ENCODE data around the gene SEMA4F. TPM values are rescaled to one million over a fixed set of nuclear protein-coding genes. Genes with fewer than 3 reads are reported as not detected.

SEMA4F gene
- total RNA-seq, 4 donors from 2014 or later = 1.3 to 14.5 (median 4.8) TPM

- H3K9me3 ChIP-seq = no peaks in the 10 kb centered on the region
- no peaks in the 10 kb centered on the region for H3K4me1 ChIP-seq
- H3K27ac ChIP-seq = no peak overlapping the region
- H3K27me3 ChIP-seq = no peaks in the 10 kb centered on the region
- H3K4me3 ChIP-seq = no peak overlapping the region
- no peaks in the 10 kb centered on the region for H3K36me3 ChIP-seq
- no peak for TF ChIP-seq POLR2A (IDR thresholded peaks at IDR 0.05)
- TF ChIP-seq, protein P1, sequence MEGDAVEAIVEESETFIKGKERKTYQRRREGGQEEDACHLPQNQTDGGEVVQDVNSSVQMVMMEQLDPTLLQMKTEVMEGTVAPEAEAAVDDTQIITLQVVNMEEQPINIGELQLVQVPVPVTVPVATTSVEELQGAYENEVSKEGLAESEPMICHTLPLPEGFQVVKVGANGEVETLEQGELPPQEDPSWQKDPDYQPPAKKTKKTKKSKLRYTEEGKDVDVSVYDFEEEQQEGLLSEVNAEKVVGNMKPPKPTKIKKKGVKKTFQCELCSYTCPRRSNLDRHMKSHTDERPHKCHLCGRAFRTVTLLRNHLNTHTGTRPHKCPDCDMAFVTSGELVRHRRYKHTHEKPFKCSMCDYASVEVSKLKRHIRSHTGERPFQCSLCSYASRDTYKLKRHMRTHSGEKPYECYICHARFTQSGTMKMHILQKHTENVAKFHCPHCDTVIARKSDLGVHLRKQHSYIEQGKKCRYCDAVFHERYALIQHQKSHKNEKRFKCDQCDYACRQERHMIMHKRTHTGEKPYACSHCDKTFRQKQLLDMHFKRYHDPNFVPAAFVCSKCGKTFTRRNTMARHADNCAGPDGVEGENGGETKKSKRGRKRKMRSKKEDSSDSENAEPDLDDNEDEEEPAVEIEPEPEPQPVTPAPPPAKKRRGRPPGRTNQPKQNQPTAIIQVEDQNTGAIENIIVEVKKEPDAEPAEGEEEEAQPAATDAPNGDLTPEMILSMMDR (IDR thresholded peaks at IDR 0.05) = no peak
- intact Hi-C loops (cut with DNase I; ENCODE audit: low total_unique reads) = no loop called here
- DNase-seq = no peak
These were observed 54.8 kb downstream of the SEMA4F start for GRCh38 chr2:74708883-74709282.

DNA sequence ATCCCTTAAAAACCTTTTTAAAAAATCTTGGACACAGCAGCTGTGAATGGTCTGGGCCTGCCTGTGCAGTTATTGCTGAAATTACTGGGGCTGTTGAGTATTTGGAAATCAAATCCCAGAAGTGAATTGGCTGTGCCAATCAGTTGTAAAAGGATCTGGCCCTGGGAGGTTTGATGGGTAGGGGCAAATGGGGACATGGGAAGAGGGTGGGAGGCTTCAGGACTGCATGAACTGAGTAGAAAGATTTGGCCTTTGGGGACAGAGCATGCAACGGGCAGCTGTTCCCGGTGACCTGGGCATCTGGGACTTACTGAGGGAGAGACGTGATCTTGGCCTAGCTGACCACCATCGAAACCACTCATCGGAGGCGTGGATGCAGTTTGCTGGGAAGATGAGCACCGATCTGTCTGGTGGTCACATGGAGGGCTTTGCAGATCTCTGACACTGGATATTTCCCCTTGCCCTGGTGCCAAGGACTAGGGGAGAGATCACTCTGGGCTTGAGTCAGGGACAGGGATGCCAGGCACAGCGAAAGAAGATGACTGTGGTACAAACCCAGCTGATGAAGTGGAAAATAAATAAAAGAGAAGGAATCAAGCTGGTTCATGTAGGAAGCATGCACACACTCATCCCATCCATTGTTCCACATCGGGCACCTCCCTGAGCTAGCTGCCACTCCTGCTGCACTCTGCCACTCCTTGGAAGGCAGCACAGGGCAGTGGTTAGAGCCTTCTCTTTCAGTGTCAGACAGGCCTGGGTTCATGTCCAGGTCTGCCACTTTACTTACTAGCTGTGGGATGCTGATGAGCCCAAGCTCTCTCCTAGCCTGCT lies 58.4 kb downstream of the SEMA4F start:
- Histone ChIP-seq H3K4me1 (peaks cover 0 to 4% of the 10 kb centered on the region in 2 donors), H3K4me3 (no peak overlapping the region), H3K27ac (no peak overlapping the region), H3K36me3 (no peaks in the 10 kb centered on the region), H3K27me3 (no peaks in the 10 kb centered on the region), H3K9me3 (no peaks in the 10 kb centered on the region)
- TF ChIP-seq, protein P1 (IDR thresholded peaks at IDR 0.05) = no peak
- TF ChIP-seq POLR2A (IDR thresholded peaks at IDR 0.05) = no peak
- intact Hi-C loops (cut with DNase I; ENCODE audit: low total_unique reads) = no loop called here
- DNase-seq = no peak

- intact Hi-C loops (cut with DNase I; ENCODE audit: low total_unique reads) = loop anchor here (5.0 kb wide), 1 partner anchor 163 kb away; no protein-coding TSS in a partner anchor
- H3K4me3 ChIP-seq = no peak overlapping the region
- no peaks in the 10 kb centered on the region for H3K27me3 ChIP-seq
- no peak for TF ChIP-seq POLR2A (IDR thresholded peaks at IDR 0.05)
- TF ChIP-seq, protein P1 (IDR thresholded peaks at IDR 0.05) = no peak
- no peak for DNase-seq
- no peak overlapping the region for H3K27ac ChIP-seq
- H3K9me3 ChIP-seq = no peaks in the 10 kb centered on the region
- no peaks in the 10 kb centered on the region for H3K36me3 ChIP-seq
- H3K4me1 ChIP-seq = peaks cover 0 to 4% of the 10 kb centered on the region in 2 donors
These were observed 60.6 kb downstream of the SEMA4F start for GRCh38 chr2:74714691-74715080.

DNA sequence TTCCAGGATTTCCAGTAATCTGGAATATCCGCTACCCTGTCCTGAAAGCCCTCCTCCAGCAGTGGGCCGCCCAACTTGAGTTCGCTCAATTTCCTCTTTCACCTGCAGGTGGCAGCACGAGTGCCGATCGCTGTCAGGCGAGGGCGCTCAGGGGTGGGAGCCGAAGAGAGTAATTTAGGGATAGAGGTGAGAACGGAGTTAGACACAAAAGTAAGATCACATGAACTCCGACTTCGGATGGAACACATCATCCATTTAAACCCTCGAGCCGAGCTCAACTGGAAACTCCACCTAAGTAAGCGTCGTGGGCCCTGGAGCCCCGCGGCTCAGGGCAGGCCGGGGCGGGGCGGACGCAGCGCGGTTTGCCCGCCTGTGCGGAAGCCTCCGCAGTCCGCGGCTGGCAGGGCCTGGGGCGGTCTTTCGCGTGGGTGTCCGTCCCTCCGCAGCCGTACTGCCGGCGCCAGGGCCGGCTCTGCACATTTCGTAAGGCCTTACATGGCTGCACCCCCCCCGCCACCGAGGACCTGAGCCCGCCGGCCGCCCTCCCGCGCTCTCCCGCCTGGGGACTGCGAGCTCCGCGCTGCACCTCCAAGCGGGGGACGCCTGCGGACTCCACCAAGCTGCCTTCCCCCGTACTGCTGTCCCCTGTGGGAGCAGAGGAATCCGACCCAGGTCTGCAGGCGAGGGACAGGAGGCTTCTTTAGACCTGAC lies 61.2 kb downstream of the SEMA4F start:
- H3K27me3 ChIP-seq = no peaks in the 10 kb centered on the region
- no peaks in the 10 kb centered on the region for H3K36me3 ChIP-seq
- no peaks in the 10 kb centered on the region for H3K9me3 ChIP-seq
- DNase-seq = peak; percentile 71 to 82
- peak overlapping the region; percentile 43 to 52 for H3K27ac ChIP-seq
- H3K4me3 ChIP-seq = peak overlapping the region; percentile 7 to 55
- TF ChIP-seq, protein P1 (IDR thresholded peaks at IDR 0.05) = peak; percentile 74 to 86 (median 82)
- TF ChIP-seq POLR2A (IDR thresholded peaks at IDR 0.05) = no peak
- peaks cover 0 to 4% of the 10 kb centered on the region in 2 donors for H3K4me1 ChIP-seq
- intact Hi-C loops (cut with DNase I; ENCODE audit: low total_unique reads) = loop anchor here (5.0 kb wide), 1 partner anchor 162 kb away; no protein-coding TSS in a partner anchor

GRCh38 chr2:74715880-74716279 lies 61.8 kb downstream of the SEMA4F start:
- Histone ChIP-seq H3K9me3 (no peaks in the 10 kb centered on the region), H3K4me3 (peak overlapping the region; percentile 7 to 55), H3K27ac (no peak overlapping the region), H3K27me3 (no peaks in the 10 kb centered on the region), H3K4me1 (peaks cover 0 to 4% of the 10 kb centered on the region in 2 donors), H3K36me3 (no peaks in the 10 kb centered on the region)
- DNase-seq = no peak
- no peak for TF ChIP-seq POLR2A (IDR thresholded peaks at IDR 0.05)
- TF ChIP-seq, protein P1 (IDR thresholded peaks at IDR 0.05) = no peak
- intact Hi-C loops (cut with DNase I; ENCODE audit: low total_unique reads) = loop anchor here (5.0 kb wide), 1 partner anchor 161 kb away; no protein-coding TSS in a partner anchor

All from uterus (tissue), 4 donors.